Fibroblast of gingiva (primary cell): ENCODE results near the gene DPEP1.
A peak's percentile ranks its signal among the peaks of the same experiment; 100 is the strongest.
"Not testable (repeated sequence)": the region's sequence is repeated elsewhere in the genome, so short reads cannot be mapped to it uniquely, and the experiment has no call there.

ENCODE experiments used
- DNase-seq: peaks from one replicate; pipeline ENCODE4 v3.0.0-alpha.2; 2011; ENCODE audit warnings: low read depth

DPEP1 gene

DNA sequence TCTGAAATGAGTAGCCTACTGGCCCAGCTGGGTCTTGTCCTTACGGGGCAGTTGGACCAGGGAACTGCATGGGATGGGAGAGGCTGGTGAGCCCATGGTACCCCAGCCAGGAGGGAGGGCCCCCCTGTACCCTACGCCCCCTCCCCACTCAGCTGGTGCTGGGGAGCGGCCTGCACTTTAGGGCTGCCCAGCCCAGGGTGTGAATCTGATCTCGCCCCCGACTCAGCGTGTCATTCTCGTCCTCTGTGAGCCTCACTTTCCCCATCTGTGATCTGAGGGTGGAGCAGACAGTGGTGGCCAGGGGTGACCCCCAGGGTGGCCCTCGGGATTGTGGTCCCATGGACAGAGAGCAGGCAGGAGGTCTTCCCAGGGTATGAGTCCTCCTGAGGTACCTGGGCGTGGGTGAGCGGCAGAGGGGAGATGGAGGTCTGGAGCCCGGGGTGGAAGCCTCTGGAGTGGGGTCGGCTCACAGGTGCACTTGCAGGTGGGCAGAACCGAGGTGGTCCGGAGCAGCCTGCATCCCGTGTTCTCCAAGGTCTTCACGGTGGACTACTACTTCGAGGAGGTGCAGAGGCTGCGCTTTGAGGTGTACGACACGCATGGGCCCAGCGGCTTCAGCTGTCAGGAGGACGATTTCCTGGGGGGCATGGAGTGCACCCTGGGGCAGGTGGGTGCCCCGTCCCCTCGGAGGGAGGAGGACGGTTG lies 36.2 kb upstream of the DPEP1 start:
- no peak for DNase-seq

DNA sequence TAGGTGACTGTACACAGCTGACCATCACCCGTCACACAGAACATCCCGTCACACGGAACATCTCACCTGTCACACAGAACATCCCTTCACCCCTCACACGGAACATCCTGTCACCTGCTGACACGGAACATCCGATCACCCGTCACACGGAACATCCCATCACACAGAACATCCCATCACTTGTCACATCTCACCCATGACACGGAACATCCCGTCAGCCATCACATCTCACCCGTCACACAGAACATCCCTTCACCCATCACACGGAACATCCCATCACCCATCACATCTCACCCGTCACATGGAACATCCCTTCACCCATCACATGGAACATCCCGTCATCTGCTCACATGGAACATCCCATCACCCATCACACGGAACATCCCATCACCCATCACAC lies 34.1 kb upstream of the DPEP1 start:
- DNase-seq: no peak

DNA sequence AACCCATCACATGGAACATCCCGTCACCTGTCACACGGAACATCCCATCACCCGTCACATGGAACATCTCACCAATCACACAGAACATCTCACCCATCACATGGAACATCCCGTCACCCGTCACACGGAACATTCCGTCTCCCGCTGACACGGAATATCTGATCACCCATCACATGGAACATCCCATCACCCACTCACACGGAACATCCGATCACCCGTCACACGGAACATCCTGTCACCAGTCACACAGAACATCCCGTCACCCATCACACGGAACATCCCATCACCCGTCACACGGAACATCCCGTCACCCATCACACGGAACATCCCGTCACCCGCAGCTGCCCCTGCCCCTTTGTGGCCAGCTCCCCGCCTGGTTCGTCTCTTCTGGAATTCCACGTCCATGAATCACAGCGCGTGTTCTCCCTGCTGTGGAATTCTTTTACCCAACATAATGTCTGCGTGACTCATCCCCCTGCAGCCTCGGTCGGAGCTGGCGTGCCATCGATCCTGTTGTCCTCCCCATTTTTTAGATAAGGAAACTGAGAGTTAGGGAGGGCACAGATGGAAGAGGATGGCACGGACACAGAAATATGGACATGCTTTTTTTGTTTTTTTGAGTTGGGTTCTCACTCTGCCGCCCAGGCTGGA lies 32.3 kb upstream of the DPEP1 start:
- DNase-seq: peak; percentile 98

DNA sequence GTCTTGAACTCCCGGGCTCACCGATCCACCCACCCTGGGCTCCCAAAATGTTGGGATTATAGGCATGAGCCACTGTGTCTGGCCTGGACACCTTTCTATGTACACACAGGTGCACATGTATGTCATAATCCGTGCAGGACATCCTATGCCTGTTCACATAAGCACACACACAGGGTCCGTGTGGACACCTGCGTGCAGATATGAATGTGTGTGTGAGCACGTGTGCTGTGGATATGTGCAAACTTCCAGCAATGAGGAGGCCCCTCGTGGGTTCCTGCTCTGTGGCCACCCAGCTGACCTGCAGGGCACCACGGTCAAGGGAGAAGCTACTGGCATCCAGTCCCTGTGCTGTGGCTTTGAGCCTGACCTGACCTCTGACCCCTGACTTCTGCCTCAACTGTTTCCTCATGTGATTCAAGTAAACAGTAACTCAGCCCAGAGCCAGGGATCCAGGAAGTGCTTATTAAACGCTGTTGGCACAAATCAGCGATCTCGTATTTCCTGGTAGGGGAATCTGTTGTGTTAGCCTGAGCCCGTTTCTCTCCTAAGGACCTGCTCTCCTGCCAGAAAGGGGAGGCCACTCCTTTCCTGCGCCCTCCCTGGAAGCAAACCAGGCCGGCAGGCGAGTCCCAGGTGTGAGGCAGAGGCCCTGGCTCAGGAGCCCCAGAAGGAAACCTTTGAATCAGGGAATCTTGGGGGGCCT lies 31.4 kb upstream of the DPEP1 start:
- DNase-seq: peak; percentile 93

DNA sequence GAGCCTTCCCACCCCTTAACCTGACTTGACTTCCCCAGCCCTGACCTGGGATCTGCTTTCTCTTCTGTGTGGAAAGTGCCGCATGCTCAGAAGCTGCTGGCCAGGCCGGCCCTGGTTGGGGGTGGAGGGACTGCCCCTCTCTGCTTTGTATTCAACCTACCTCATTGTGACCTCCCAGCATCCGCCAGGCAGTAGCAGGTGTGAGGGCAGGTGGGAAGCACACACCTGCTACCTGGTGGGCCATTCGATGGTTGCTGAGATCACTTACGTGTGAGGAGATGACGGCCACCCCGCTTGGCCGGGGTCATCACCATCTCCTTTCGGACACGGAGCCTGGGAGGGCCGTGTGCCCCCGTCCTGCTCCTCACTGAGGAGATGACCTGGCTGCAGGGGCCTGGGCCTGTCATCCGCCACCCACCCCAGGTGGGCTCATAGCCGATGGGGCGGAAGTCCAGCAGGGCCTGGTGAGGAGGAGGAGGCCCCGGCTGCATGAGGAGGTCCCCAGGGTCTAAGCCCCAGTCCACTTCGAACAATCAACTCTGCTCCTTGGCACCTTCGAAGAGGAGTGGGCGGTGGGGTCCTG lies 30.7 kb upstream of the DPEP1 start:
- no peak for DNase-seq

DNA sequence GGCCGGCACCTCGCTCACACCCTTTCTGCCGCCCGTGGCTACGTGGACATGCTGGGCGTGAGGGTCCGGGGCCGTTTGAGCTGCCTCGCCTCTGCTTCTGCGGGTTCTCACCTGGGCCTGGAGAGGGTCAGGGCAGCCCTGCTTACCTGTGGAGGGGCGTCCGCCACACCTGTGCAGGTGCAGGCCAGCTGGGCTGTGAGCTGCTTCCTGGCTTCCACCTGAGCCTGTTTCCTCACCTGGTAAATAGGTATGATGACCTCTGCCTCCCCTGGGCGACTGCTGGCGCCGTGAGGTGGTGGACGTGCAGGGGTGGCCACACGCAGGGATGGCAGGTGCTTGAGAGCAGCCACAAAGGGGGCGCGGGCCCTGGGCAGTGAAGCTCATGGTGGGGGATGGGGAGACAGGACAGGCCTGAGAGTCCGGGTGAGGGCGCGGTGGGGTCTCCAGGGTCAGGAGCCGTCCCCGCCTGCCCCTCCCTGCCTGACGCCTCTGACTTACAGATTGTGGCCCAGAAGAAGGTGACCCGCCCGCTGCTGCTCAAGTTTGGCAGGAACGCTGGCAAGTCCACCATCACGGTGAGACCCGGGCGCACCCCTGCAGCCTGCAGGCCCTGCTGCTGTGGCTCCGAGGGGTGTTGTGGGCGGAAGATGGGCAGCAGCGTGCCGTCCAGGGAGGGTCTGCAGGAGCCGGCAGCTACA lies 30.1 kb upstream of the DPEP1 start:
- no peak for DNase-seq

DNA sequence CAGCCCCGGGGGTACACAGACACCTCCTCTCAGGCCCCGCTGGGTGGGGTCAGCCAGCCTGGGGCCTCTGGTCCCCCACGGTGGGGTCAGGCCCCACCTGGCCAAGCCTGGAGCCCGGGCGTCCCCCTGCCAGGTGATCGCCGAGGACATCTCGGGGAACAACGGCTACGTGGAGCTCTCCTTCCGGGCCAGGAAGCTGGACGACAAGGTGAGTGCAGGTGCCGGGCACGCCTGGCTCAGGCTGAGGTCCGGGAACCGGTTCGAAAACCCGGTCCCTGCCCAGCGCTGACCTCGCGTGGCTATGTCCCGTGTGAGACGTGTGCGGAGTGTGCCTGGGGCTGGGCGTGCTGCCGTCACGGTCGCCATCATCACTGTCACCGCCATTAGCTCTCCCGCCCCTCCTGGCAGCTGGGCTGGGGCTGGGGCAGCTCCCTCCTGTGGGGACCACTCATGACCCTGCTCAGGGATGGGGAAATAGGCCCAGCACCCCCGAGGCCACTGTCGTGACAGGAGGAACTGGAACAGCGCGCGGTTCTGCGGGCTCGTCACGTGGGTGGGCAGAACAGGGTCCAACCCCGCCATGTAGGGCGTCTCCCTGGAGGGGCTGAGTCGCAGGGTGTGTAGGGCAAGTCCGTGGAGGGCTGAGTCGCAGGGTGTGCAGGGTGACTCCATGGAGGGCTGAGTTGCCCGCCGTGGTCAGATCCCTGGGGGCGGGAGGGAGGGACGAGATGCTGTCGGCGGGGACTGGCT lies 29.4 kb upstream of the DPEP1 start:
- no peak for DNase-seq

DNA sequence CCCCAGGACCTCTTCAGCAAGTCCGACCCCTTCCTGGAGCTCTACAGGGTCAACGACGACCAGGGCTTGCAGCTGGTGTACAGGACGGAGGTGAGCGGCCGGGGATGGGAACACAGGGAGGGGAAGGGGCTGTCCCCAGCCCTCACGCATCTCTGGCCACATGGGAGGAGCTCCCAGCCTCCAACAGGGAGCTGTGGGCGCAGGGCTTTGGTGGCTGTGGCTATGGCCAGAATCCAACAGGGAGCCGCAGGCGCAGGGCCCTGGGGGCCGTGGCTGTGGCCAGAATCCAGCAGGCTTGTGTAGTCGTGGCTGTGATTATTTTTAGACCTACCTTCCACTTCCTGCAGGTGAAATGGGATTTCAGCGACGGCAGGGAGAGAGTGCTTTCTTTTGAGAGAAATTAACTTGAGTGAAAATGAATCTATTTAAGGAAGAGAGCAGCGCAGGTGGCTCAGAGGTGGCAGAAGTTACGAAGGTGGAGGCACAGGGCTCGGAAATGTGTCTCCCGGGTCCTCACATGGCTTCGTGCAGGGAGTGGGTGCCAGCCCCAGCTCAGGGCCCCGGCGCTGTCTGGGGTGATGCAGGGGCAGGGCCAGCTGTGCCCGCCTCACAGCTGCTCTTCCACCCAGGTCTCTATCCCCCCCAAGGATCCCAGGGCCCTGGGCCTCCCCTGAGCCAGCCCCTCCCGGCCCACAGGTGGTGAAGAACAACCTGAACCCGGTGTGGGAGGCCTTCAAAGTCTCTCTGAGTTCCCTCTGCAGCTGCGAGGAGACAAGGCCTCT lies 28.5 kb upstream of the DPEP1 start:
- DNase-seq: no peak

DNA sequence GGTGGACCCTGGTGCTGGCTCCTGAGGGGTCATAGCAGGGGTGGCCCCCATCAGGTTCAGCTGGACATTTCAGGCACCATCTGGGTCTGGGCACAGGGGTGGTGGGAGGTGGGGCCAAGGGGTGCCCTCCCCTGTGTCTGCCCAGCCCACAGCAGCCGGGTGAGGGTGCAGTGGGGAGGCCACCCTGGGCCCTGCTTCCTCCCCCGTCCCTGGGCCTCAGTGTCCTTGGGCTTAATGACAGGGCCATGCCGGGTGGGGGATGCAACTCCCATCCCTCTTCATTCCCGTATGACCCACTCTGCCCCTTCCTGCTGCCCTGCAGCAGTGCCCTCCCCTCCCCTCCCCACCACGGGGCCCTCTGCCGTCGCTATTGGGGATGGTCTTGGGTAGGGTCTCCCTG lies 27.2 kb upstream of the DPEP1 start:
- DNase-seq: no peak

DNA sequence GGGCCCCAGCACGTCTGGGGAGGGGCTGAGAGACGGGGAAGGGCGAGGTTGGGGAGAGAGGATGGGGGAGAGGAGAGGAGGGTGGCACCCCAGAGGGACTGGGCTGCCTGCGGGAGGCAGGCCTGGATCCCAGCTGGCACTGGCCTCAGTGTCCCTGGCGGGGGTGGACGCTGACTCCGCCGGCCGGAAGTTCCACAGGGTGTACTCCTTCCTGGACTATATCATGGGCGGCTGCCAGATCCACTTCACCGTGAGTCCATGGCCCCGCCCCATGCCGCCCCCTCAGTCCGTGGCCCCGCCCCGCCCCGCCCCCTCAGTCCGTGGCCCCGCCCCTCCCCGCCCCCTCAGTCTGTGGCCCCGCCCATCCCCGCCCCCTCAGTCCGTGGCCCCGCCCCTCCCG lies 26.6 kb upstream of the DPEP1 start:
- no peak for DNase-seq

DNA sequence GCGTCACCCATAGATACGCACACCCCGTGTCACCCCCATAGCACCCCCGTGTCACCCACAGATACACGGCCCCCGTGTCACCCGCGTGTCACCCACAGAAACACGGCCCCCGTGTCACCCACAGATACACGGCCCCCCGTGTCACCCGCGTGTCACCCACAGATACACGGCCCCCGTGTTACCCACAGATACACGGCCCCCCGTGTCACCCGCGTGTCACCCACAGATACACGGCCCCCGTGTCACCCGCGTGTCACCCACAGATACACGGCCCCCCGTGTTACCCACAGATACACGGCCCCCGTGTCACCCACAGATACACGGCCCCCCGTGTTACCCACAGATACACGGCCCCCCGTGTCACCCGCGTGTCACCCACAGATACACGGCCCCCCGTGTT lies 25.8 kb upstream of the DPEP1 start:
- not testable (repeated sequence) for DNase-seq

DNA sequence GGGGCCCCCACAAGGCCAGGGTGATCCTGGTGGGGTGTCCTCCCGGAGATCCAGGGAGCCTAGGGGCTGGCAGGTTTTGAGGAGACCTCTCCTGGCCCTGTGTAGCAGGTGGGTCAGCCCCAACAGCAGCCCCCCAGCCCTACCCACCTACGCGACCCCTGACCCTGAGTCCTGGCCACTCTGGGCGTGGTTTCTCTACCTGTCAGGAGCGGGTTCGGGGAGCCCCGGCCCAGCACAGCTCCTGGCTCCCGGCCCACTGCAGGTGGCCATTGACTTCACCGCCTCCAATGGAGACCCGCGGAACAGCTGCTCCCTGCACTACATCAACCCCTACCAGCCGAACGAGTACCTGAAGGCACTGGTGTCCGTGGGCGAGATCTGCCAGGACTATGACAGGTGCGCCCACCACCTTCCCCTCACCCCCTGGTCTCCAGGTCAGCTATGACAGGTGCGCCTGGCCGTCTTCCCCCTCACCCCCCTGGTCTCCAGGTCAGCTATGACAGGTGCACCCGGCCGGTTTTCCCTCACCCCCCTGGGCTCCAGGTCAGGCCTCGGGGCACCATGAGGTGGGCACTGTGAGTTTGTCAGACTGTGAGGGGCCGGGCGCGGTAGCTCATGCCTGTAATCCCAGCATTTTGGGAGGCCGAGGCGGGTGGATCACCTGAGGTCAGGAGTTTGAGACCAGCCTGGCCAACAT lies 24.9 kb upstream of the DPEP1 start:
- DNase-seq: no peak

DNA sequence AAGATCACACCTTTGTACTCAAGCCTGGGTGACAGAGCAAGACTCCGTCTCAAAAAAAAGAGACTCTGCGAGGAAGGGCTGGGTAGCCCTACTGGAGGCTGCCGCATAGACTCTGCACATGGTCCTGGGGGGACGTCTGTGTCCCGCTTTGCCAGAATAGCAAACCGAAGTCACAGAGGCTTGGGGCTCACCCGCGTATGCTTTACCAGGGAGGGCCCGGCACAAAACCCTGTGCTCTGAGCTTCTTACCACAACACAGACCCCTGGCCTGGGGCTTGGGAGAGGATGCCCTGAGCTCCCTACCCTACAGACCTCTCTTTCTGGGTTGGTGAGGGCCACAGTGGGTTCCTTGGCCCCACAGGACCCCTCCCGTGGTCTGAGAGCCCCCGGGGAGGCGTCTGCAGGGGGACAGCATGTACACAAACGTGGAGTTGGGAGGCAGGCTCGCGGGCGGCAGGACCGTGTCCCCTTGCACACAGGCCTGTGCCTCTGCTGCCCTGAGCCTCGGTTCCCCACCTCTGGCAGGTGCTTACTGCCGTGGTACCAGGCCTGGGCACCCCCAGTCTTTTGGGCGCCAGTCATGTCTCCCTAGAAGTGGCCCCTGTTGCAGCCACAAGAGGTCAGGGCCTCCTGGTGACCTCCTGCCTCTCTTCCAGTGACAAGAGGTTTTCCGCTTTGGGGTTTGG lies 24.1 kb upstream of the DPEP1 start:
- DNase-seq: no peak

DNA sequence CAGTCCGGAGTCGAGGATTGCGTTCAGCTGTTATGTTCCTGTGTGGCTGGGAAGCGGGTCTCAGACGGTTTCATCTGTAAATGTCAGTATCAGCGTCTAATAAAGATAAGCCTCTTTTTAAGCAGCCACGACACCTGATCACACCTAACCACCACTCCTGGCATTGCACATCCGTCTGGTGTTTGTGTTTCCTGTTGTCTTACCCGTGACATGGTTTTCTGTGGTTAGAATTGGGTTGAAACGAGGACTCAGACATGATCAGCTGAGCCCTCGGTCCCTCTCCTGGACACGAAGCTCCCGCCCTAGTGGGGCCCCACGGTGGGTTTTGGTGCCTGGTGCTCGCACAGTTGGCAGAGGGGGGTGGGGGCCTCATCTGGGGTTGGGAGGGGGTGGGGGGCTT lies 19.6 kb upstream of the DPEP1 start:
- DNase-seq: no peak

DNA sequence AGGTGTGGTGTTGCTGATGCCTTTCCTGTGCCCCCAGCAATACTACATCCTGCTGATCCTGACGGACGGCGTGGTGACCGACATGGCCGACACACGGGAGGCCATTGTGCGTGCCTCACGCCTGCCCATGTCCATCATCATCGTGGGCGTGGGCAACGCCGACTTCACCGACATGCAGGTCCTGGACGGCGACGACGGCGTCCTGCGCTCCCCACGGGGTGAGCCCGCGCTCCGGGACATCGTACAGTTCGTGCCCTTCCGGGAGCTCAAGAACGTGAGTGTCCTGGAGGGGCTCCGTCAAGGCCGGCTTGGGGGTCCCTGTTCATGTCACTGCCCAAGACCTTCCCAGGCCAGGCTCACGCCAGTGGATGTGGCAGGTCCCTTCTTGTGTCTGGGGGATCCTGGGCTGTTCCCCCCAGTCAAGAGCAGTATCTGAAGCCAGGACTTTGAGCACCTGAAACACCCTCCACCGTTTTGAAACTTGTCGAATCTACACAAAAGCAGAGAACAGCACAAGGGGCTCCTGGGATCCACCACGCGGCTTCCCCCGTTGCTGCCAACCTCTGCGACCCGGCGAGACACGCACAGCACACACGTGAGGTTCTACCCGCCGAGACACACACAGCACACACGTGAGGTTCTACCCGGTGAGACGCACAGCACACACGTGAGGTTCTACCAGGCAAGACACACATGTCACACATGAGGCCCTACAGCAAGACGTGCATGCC lies 17.9 kb upstream of the DPEP1 start:
- DNase-seq: no peak

DNA sequence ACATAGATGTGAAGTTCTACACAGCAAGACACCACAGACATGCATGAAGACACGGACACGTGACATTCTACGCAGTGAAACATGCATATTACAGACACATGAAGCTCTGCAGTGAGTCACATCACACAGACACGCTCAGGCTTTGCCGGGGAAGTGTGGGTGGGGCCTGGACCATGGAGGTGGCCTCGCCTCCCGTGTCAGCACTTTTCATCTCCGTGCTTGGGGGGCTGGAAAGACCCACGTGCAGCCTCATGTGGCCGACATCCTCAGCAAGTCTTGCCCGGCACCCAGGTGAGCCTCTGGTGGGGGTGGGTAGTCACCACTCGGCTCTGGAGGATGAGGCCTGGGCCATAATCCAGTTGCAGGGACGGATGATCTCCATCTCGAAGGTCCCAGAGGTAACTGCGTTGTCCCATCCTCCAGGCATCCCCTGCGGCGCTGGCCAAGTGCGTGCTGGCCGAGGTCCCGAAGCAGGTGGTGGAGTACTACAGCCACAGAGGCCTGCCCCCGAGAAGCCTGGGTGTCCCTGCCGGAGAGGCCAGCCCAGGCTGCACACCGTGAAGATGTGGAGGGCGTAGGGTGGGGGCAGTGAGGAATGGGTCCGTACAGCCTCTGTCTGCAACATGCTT lies 17.3 kb upstream of the DPEP1 start:
- DNase-seq: no peak

DNA sequence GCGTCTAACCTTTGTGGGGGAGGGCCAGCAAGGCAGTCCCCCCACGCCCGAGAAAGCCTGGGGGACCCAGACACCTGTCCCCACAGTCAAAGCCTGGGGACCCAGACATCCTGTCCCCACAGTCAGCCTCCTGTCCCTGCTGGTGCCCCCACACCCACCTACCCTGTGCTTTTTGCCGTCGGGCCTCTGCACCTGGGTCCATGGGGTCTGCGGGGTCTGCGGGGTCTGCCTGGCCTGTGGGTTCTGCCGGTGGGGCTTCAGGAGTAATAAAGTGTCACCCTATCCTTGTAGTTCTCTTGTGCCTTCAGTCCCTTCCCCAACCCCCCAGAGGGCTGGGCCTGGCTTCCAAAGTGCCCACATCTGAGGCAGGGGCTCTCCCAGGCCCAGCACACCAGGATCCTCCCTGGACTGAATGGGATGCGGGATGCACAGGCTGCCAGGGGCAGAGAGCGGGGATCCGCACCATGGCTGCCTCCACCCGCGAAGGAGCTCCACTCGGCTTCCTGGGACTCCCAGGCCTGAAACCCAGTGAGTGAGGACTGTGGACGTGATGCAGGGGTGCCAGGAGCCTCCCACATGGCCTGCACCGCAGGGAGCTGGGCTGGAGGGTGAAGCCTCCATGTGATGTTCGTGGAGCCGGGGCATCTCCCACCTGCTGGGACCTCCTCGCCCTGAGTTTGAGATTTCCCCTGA lies 16.3 kb upstream of the DPEP1 start:
- no peak for DNase-seq

DNA sequence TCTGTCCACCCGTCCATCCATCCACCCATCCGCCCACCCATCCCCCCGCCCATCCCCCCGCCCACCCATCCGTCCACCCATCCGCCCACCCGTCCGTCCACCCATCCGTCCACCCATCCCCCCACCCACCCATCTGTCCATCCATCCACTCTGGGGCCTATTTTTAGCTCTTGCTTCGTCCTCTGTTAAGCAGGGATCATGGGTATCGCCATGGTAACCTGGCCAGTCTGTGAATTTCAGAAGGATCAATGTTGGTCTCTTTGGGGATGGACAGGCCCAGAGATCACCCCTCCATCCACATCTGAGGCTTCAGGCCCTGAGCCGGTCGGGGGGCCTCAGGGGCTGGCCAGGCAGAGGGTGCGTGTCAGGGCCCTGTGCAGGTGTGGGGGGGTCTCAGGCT lies 15.2 kb upstream of the DPEP1 start:
- no peak for DNase-seq
